ENCODE measurements around the gene VEPH1. TPM values are rescaled to one million over a fixed set of nuclear protein-coding genes. Genes with fewer than 3 reads are reported as not detected.

Gene VEPH1
- total RNA-seq, 1 experiment from 2014 or later, result 7.7 TPM

- no peak overlapping the region for H3K14ac ChIP-seq (ENCODE audit: insufficient read depth, low read length)
- no peak overlapping the region for H2AK5ac ChIP-seq (ENCODE audit: insufficient read length, low read length)
- H3K79me2 ChIP-seq (ENCODE audit: insufficient read depth, low read length), result no peaks in the 10 kb centered on the region
- H2BK20ac ChIP-seq (ENCODE audit: low read depth, low read length, poor library complexity, severe bottlenecking), result no peak overlapping the region
- no peak overlapping the region for H3K23ac ChIP-seq (ENCODE audit: insufficient read length, low read depth, low read length)
- WGBS (ENCODE audit: extremely low coverage, insufficient read length, low lambda C conversion rate), result no CpG with 5 or more reads among the region's 1 CpG
- H3K27me3 ChIP-seq (ENCODE audit: insufficient read depth, low read length), result no peaks in the 10 kb centered on the region
- Mint-ChIP-seq H3K27me3 (ENCODE audit: low read depth) (no peaks in the 10 kb centered on the region), H3K9me3 (peaks cover 6 to 10% of the 10 kb centered on the region in 2 experiments), H3K36me3 (ENCODE audit: insufficient read depth in 1 of 3, low read depth in 3 of 3) (peaks cover 1 to 3% (median 2%) of the 10 kb centered on the region in 3 experiments; a peak in 5 of 7 replicates), H3K4me3 (no peak overlapping the region), H3K27ac (no peak overlapping the region), H3K4me1 (no peaks in the 10 kb centered on the region)
- no peak overlapping the region for H3T11ph ChIP-seq (ENCODE audit: low read length)
- TF ChIP-seq CTCF (conservative IDR thresholded peaks at IDR 0.05), result no peak
- no peak overlapping the region for H2AFZ ChIP-seq (ENCODE audit: low read length)
- no peak overlapping the region for H4K91ac ChIP-seq (ENCODE audit: insufficient read length, low read depth, low read length)
- H3K9me3 ChIP-seq (ENCODE audit: control insufficient read depth, low read depth, low read length), result no peaks in the 10 kb centered on the region
- H3K4me1 ChIP-seq (ENCODE audit: insufficient read depth, low read length), result no peaks in the 10 kb centered on the region
- H3K4me2 ChIP-seq (ENCODE audit: insufficient read depth, insufficient read length, low read length), result no peak overlapping the region
- no peak overlapping the region for H2BK12ac ChIP-seq (ENCODE audit: insufficient read length, low read depth, low read length)
- H3K79me1 ChIP-seq (ENCODE audit: insufficient read depth, low read depth, low read length, poor library complexity, severe bottlenecking), result no peaks in the 10 kb centered on the region
- DNase-seq, result no peak
- no peak overlapping the region for H3K9ac ChIP-seq (ENCODE audit: extremely low read depth, insufficient read length, low read length)
- no peaks in the 10 kb centered on the region for H3K23me2 ChIP-seq (ENCODE audit: insufficient read length, low read depth, low read length, poor library complexity, severe bottlenecking)
- no peak overlapping the region for H3K18ac ChIP-seq (ENCODE audit: insufficient read length, low read depth, low read length)
- no peak overlapping the region for H2BK15ac ChIP-seq (ENCODE audit: low read depth, low read length)
- H3K4ac ChIP-seq (ENCODE audit: low read depth, low read length), result no peak overlapping the region
- no peak overlapping the region for H3K56ac ChIP-seq (ENCODE audit: insufficient read length, low read depth, low read length)
- H4K8ac ChIP-seq (replicated peaks; ENCODE audit: insufficient read length, low read depth, low read length), result no peak overlapping the region
- no peak overlapping the region for H4K5ac ChIP-seq (ENCODE audit: insufficient read length, low read depth, low read length)
- no peak overlapping the region for H3K27ac ChIP-seq (ENCODE audit: insufficient read length, low read depth, low read length)
- no peak overlapping the region for H2BK120ac ChIP-seq (ENCODE audit: low read depth, low read length, poor library complexity, severe bottlenecking)
- H2BK5ac ChIP-seq (ENCODE audit: insufficient read length, low read length), result no peak overlapping the region
- H4K20me1 ChIP-seq (ENCODE audit: control insufficient read depth, insufficient read depth, insufficient read length), result no peaks in the 10 kb centered on the region
These were observed 20.6 kb upstream of the VEPH1 start for GRCh38 chr3:157523814-157524213.
